ENCODE measurements around the gene DOCK6.

- no peak for TF ChIP-seq SIN3A (IDR thresholded peaks at IDR 0.05; ENCODE audit: borderline replicate concordance, insufficient read depth, low read length)
- no peak for TF ChIP-seq TAF1 (IDR thresholded peaks at IDR 0.05; ENCODE audit: borderline replicate concordance, insufficient read depth, low read length)
- no peak for TF ChIP-seq REST (IDR thresholded peaks at IDR 0.05; ENCODE audit: insufficient read depth in 1 of 2, low read depth in 2 of 2, low read length in 2 of 2)
Measured at GRCh38 chr19:11257846-11258380, 4.4 kb downstream of the DOCK6 start.
